ENCODE data around the gene NUDT6.
A peak's percentile ranks its signal among the peaks of the same experiment; 100 is the strongest.

The NUDT6 gene

DNA sequence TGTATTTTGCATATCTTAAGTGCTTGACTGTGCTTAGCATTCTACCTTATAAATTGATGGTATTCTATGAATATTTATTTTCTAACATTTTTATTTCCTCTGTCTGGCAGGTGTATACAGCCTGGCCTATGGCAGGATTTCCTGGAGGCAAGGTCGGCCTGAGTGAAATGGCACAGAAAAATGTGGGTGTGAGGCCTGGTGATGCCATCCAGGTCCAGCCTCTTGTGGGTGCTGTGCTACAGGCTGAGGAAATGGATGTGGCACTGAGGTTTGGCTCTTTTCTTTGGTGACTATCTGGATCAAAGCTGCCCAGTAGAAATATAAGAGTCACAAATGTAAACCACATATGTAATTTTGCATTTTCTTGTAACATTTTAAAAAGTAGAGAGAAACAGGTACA, 6.5 kb upstream of the NUDT6 start:
- H3K36me3 ChIP-seq = peaks cover 4% of the 10 kb centered on the region
- peaks cover 0 to 1% of the 10 kb centered on the region in 2 experiments for H3K4me1 ChIP-seq (ENCODE audit: control insufficient read depth in 1 of 2, insufficient read depth in 1 of 2, low read depth in 1 of 2, low read length in 1 of 2)
- no peak overlapping the region for H3K4me3 ChIP-seq (ENCODE audit: low read depth in 1 of 2, low read length in 1 of 2)
- H3K27me3 ChIP-seq = no peaks in the 10 kb centered on the region
- TF ChIP-seq, protein P1, sequence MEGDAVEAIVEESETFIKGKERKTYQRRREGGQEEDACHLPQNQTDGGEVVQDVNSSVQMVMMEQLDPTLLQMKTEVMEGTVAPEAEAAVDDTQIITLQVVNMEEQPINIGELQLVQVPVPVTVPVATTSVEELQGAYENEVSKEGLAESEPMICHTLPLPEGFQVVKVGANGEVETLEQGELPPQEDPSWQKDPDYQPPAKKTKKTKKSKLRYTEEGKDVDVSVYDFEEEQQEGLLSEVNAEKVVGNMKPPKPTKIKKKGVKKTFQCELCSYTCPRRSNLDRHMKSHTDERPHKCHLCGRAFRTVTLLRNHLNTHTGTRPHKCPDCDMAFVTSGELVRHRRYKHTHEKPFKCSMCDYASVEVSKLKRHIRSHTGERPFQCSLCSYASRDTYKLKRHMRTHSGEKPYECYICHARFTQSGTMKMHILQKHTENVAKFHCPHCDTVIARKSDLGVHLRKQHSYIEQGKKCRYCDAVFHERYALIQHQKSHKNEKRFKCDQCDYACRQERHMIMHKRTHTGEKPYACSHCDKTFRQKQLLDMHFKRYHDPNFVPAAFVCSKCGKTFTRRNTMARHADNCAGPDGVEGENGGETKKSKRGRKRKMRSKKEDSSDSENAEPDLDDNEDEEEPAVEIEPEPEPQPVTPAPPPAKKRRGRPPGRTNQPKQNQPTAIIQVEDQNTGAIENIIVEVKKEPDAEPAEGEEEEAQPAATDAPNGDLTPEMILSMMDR (IDR thresholded peaks at IDR 0.05) = no peak
- H3K9me3 ChIP-seq = no peaks in the 10 kb centered on the region
- no peak overlapping the region for H3K27ac ChIP-seq

DNA sequence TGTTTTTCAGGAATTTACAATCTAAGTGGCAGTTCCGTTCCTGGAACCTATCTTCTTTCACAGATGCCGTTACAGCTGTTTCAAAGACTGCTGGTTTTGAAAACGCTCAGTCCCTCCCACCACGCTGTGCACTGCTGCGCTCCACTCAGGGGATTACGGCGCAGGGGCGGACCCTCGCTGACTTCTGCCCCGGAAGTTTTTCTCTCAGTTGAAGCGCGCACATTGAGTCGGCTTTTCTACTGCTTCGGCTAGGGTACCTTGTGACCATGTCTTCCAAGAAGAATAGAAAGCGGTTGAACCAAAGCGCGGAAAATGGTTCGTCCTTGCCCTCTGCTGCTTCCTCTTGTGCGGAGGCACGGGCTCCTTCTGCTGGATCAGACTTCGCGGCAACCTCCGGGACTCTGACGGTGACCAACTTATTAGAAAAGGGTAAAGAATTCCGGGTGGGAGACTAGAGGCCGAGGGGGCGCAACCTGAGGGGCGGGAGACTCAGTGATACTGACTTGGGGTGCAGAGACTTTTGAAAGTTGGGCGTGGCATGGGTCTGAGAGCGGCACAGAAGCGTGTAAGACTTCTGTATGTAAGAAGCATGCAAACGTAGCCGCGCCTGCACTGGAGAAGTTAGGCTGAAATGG, 597 bp upstream of the NUDT6 start:
- peak overlapping the region; percentile 28 for H3K27ac ChIP-seq
- no peaks in the 10 kb centered on the region for H3K36me3 ChIP-seq
- peaks cover 18% of the 10 kb centered on the region for H3K27me3 ChIP-seq
- peaks cover 12 to 17% of the 10 kb centered on the region in 2 experiments for H3K4me1 ChIP-seq (ENCODE audit: control insufficient read depth in 1 of 2, insufficient read depth in 1 of 2, low read depth in 1 of 2, low read length in 1 of 2)
- TF ChIP-seq, protein P1 (IDR thresholded peaks at IDR 0.05) = no peak
- peak overlapping the region; percentile 62 to 69 for H3K4me3 ChIP-seq (ENCODE audit: low read depth in 1 of 2, low read length in 1 of 2)
- H3K9me3 ChIP-seq = no peaks in the 10 kb centered on the region

DNA sequence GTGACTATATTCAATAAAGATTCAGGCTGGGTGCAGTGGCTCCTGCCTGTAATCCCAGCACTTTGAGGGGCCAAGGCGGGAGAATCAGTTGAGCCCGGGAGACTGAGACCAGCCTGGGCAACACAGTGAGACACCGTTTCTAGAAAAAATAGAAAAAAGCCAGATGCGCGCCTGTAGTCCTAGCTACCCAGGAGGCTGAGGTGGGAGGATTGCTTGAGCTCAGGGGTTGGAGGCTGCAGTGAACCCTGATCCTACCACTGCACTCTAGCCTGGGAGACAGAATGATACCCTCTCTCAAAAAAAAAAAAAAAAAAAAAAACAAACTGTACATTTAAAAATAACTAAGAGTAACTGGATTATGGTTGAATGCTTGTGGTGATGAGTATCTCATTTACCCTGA, 1.1 kb downstream of the NUDT6 start:
- TF ChIP-seq, protein P1 (IDR thresholded peaks at IDR 0.05) = no peak
- Histone ChIP-seq H3K27ac (no peak overlapping the region), H3K36me3 (no peaks in the 10 kb centered on the region), H3K9me3 (no peaks in the 10 kb centered on the region), H3K4me3 (ENCODE audit: low read depth in 1 of 2, low read length in 1 of 2) (no peak overlapping the region), H3K27me3 (peaks cover 18% of the 10 kb centered on the region), H3K4me1 (ENCODE audit: control insufficient read depth in 1 of 2, insufficient read depth in 1 of 2, low read depth in 1 of 2, low read length in 1 of 2) (peaks cover 12 to 17% of the 10 kb centered on the region in 2 experiments)

- H3K36me3 ChIP-seq = no peaks in the 10 kb centered on the region
- H3K4me1 ChIP-seq (ENCODE audit: control insufficient read depth in 1 of 2, insufficient read depth in 1 of 2, low read depth in 1 of 2, low read length in 1 of 2) = peaks cover 12 to 17% of the 10 kb centered on the region in 2 experiments
- H3K27ac ChIP-seq = no peak overlapping the region
- peaks cover 18% of the 10 kb centered on the region for H3K27me3 ChIP-seq
- H3K4me3 ChIP-seq (ENCODE audit: low read depth in 1 of 2, low read length in 1 of 2) = no peak overlapping the region
- TF ChIP-seq, protein P1 (IDR thresholded peaks at IDR 0.05) = no peak
- no peaks in the 10 kb centered on the region for H3K9me3 ChIP-seq
Measured at GRCh38 chr4:122920473-122920872, 1.9 kb downstream of the NUDT6 start.

GRCh38 chr4:122917731-122918130, 4.7 kb downstream of the NUDT6 start:
- TF ChIP-seq, protein P1 (IDR thresholded peaks at IDR 0.05) = no peak
- peaks cover 5 to 9% of the 10 kb centered on the region in 2 experiments for H3K4me1 ChIP-seq (ENCODE audit: control insufficient read depth in 1 of 2, insufficient read depth in 1 of 2, low read depth in 1 of 2, low read length in 1 of 2)
- no peaks in the 10 kb centered on the region for H3K36me3 ChIP-seq
- no peak overlapping the region for H3K27ac ChIP-seq
- no peak overlapping the region for H3K4me3 ChIP-seq (ENCODE audit: low read depth in 1 of 2, low read length in 1 of 2)
- no peaks in the 10 kb centered on the region for H3K9me3 ChIP-seq
- H3K27me3 ChIP-seq = peaks cover 18% of the 10 kb centered on the region

Measured in neutrophil (primary cell).